Upper lobe of right lung (tissue), 1 donor: ENCODE results near the gene PDE6G. TPM values are rescaled to one million over a fixed set of nuclear protein-coding genes. Genes with fewer than 3 reads are reported as not detected.

ENCODE experiments used
- ATAC-seq: fragments of 200-7000 bp; cut with Tn5 transposase; one replicate; pipeline ENCODE4 v1.9.1; 2020; ENCODE audit warnings: mild to moderate bottlenecking, moderate library complexity
- DNase-seq: peaks from one replicate; pipeline ENCODE4 v3.0.0-alpha.2; 2020
- H3K27ac ChIP-seq: fragments of 200-600 bp; one replicate; pipeline ENCODE4 v1.8.0; 2022
- H3K27me3 ChIP-seq: fragments of 200-600 bp; one replicate; pipeline ENCODE4 v1.8.0; 2022; ENCODE audit warnings: mild to moderate bottlenecking
- H3K36me3 ChIP-seq: fragments of 200-600 bp; one replicate; pipeline ENCODE4 v1.8.0; 2022
- H3K4me1 ChIP-seq: fragments of 200-600 bp; one replicate; pipeline ENCODE4 v1.8.0; 2022
- H3K4me3 ChIP-seq: fragments of 200-600 bp; one replicate; pipeline ENCODE4 v1.8.0; 2022; ENCODE audit warnings: mild to moderate bottlenecking
- H3K9me3 ChIP-seq: fragments of 200-600 bp; one replicate; pipeline ENCODE4 v1.8.0; 2022
- CTCF ChIP-seq: fragments of 200-600 bp; IDR thresholded peaks from one replicate; pipeline ENCODE4 v1.8.0; 2022; ENCODE audit warnings: antibody characterized with exemption
- intact Hi-C: fragments of 100-400 bp; cut with DNase I; formaldehyde crosslinking; loops from one replicate; pipeline ENCODE4 v1.11.0; 2022
- total RNA-seq: library from RNA; stranded (reverse); fragmentation: NEBNext Ultra II Directional; extraction: Animal tissue kit (Norgen Biotek cat#: 25700); gene quantifications from one replicate; pipeline ENCODE4 v1.2.1, GENCODE V29; 2021
- donor health status: DM: no; HTN: yes; CAD: no; lungs with severe emphysema.

The PDE6G gene
- total RNA-seq, 1 donor from 2014 or later = 1.0 TPM

GRCh38 chr17:81648013-81648706 lies 8.2 kb downstream of the PDE6G start:
- no peaks in the 10 kb centered on the region for H3K9me3 ChIP-seq
- no peaks in the 10 kb centered on the region for H3K36me3 ChIP-seq
- DNase-seq (no peak), ATAC-seq (no peak)
- TF ChIP-seq CTCF = no peak
- no peak overlapping the region for H3K4me3 ChIP-seq
- intact Hi-C loops = no loop called here
- no peak overlapping the region for H3K27ac ChIP-seq
- H3K4me1 ChIP-seq = no peaks in the 10 kb centered on the region
- H3K27me3 ChIP-seq = peaks cover 35% of the 10 kb centered on the region

- Histone ChIP-seq H3K36me3 (no peaks in the 10 kb centered on the region), H3K4me3 (no peak overlapping the region), H3K9me3 (no peaks in the 10 kb centered on the region), H3K4me1 (no peaks in the 10 kb centered on the region), H3K27ac (no peak overlapping the region), H3K27me3 (peaks cover 35% of the 10 kb centered on the region)
- no peak for TF ChIP-seq CTCF
- ATAC-seq (no peak), DNase-seq (no peak)
- intact Hi-C loops = no loop called here
These were observed 8.7 kb downstream of the PDE6G start for GRCh38 chr17:81647640-81648012.

- no peak for ATAC-seq
- Histone ChIP-seq H3K4me1 (no peaks in the 10 kb centered on the region), H3K9me3 (no peaks in the 10 kb centered on the region), H3K27me3 (peaks cover 35% of the 10 kb centered on the region), H3K36me3 (no peaks in the 10 kb centered on the region), H3K4me3 (no peak overlapping the region), H3K27ac (no peak overlapping the region)
- no peak for DNase-seq
- intact Hi-C loops = no loop called here
- no peak for TF ChIP-seq CTCF
These were observed 9.3 kb downstream of the PDE6G start for GRCh38 chr17:81646869-81647600.

- Histone ChIP-seq H3K27me3 (peaks cover 31% of the 10 kb centered on the region), H3K27ac (no peak overlapping the region), H3K9me3 (no peaks in the 10 kb centered on the region), H3K4me3 (no peak overlapping the region), H3K4me1 (no peaks in the 10 kb centered on the region), H3K36me3 (no peaks in the 10 kb centered on the region)
- DNase-seq (no peak), ATAC-seq (no peak)
- no peak for TF ChIP-seq CTCF
- intact Hi-C loops = no loop called here
These were observed 11.1 kb downstream of the PDE6G start for GRCh38 chr17:81644976-81645952.

- ATAC-seq (no peak), DNase-seq (no peak)
- Histone ChIP-seq H3K36me3 (no peaks in the 10 kb centered on the region), H3K4me3 (no peak overlapping the region), H3K9me3 (no peaks in the 10 kb centered on the region), H3K4me1 (no peaks in the 10 kb centered on the region), H3K27me3 (peaks cover 23% of the 10 kb centered on the region), H3K27ac (no peak overlapping the region)
- TF ChIP-seq CTCF = no peak
- intact Hi-C loops = no loop called here
These were observed 11.8 kb downstream of the PDE6G start for GRCh38 chr17:81644496-81644895.
